ENCODE measurements around the gene MAP3K8.

GRCh38 chr10:30453764-30454527 lies 20.0 kb downstream of the MAP3K8 start:
- no peak for TF ChIP-seq CTCF (IDR thresholded peaks at IDR 0.05)
- no peak for TF ChIP-seq EZH2 (IDR thresholded peaks at IDR 0.05; ENCODE audit: borderline replicate concordance, insufficient read depth, low read depth, low read length, poor library complexity, severe bottlenecking)

All from B cell (primary cell).